ENCODE results near the gene PECR. TPM values are rescaled to one million over a fixed set of nuclear protein-coding genes. Genes with fewer than 3 reads are reported as not detected.

PECR gene
- total RNA-seq, 1 experiment from 2014 or later: 15.3 TPM

- no peaks in the 10 kb centered on the region for H3K79me1 ChIP-seq (ENCODE audit: insufficient read depth, low read depth, low read length, poor library complexity, severe bottlenecking)
- H4K91ac ChIP-seq (ENCODE audit: insufficient read length, low read depth, low read length): no peak overlapping the region
- no peaks in the 10 kb centered on the region for H3K79me2 ChIP-seq (ENCODE audit: insufficient read depth, low read length)
- H3K4me2 ChIP-seq (ENCODE audit: insufficient read depth, insufficient read length, low read length): no peak overlapping the region
- Mint-ChIP-seq H3K27me3 (ENCODE audit: low read depth) (no peaks in the 10 kb centered on the region), H3K4me1 (no peaks in the 10 kb centered on the region), H3K27ac (no peak overlapping the region), H3K9me3 (no peaks in the 10 kb centered on the region), H3K36me3 (ENCODE audit: insufficient read depth in 1 of 3, low read depth in 3 of 3) (peaks cover 0 to 8% (median 0%) of the 10 kb centered on the region in 3 experiments; a peak in 4 of 7 replicates), H3K4me3 (no peak overlapping the region)
- no peak overlapping the region for H2AFZ ChIP-seq (ENCODE audit: low read length)
- H2BK5ac ChIP-seq (ENCODE audit: insufficient read length, low read length): no peak overlapping the region
- H3K23ac ChIP-seq (ENCODE audit: insufficient read length, low read depth, low read length): no peak overlapping the region
- H3K4me1 ChIP-seq (ENCODE audit: insufficient read depth, low read length): no peaks in the 10 kb centered on the region
- H3K9me3 ChIP-seq (ENCODE audit: control insufficient read depth, low read depth, low read length): no peaks in the 10 kb centered on the region
- no peak overlapping the region for H3T11ph ChIP-seq (ENCODE audit: low read length)
- no CpG with 5 or more reads among the region's 1 CpG for whole genome bisulfite sequencing (ENCODE audit: extremely low coverage, insufficient read length, low lambda C conversion rate)
- no peak overlapping the region for H4K5ac ChIP-seq (ENCODE audit: insufficient read length, low read depth, low read length)
- H2AK5ac ChIP-seq (ENCODE audit: insufficient read length, low read length): no peak overlapping the region
- H3K56ac ChIP-seq (ENCODE audit: insufficient read length, low read depth, low read length): no peak overlapping the region
- H2BK20ac ChIP-seq (ENCODE audit: low read depth, low read length, poor library complexity, severe bottlenecking): no peak overlapping the region
- no peak overlapping the region for H2BK15ac ChIP-seq (ENCODE audit: low read depth, low read length)
- no peak overlapping the region for H3K18ac ChIP-seq (ENCODE audit: insufficient read length, low read depth, low read length)
- TF ChIP-seq CTCF (conservative IDR thresholded peaks at IDR 0.05): no peak
- no peak overlapping the region for H3K27ac ChIP-seq (ENCODE audit: insufficient read length, low read depth, low read length)
- DNase-seq: no peak
- no peaks in the 10 kb centered on the region for H3K23me2 ChIP-seq (ENCODE audit: insufficient read length, low read depth, low read length, poor library complexity, severe bottlenecking)
- H2BK12ac ChIP-seq (ENCODE audit: insufficient read length, low read depth, low read length): no peak overlapping the region
- H3K4ac ChIP-seq (ENCODE audit: low read depth, low read length): no peak overlapping the region
- no peaks in the 10 kb centered on the region for H4K20me1 ChIP-seq (ENCODE audit: control insufficient read depth, insufficient read depth, insufficient read length)
- no peak overlapping the region for H2BK120ac ChIP-seq (ENCODE audit: low read depth, low read length, poor library complexity, severe bottlenecking)
- no peak overlapping the region for H3K9ac ChIP-seq (ENCODE audit: extremely low read depth, insufficient read length, low read length)
- H3K27me3 ChIP-seq (ENCODE audit: insufficient read depth, low read length): no peaks in the 10 kb centered on the region
- H3K14ac ChIP-seq (ENCODE audit: insufficient read depth, low read length): no peak overlapping the region
- no peak overlapping the region for H4K8ac ChIP-seq (replicated peaks; ENCODE audit: insufficient read length, low read depth, low read length)
Observed at GRCh38 chr2:216074380-216074779, 7.2 kb downstream of the PECR start.

Data from H9 (cell line).